ENCODE results near the gene MIPOL1.

Gene MIPOL1

GRCh38 chr14:37569729-37570128 is 372.0 kb downstream of the MIPOL1 start:
- no peak for TF ChIP-seq CTCF (IDR thresholded peaks at IDR 0.05; ENCODE audit: low read length, missing control alignments)
- H3K4me3 ChIP-seq (replicated peaks; ENCODE audit: low read depth, low read length) = no peak overlapping the region

GRCh38 chr14:37571391-37571790 is 373.7 kb downstream of the MIPOL1 start:
- no peak for TF ChIP-seq CTCF (IDR thresholded peaks at IDR 0.05; ENCODE audit: low read length, missing control alignments)

More at GRCh38 chr14:37569729-37570128, 372.0 kb downstream of the MIPOL1 start:
- DNase-seq (ENCODE audit: low read depth) = no peak

GRCh38 chr14:37573356-37573755 is 375.6 kb downstream of the MIPOL1 start:
- TF ChIP-seq CTCF (IDR thresholded peaks at IDR 0.05; ENCODE audit: low read length, missing control alignments) = no peak
- H3K4me3 ChIP-seq (replicated peaks; ENCODE audit: low read depth, low read length) = no peak overlapping the region
- DNase-seq (ENCODE audit: low read depth) = no peak

More at GRCh38 chr14:37571391-37571790, 373.7 kb downstream of the MIPOL1 start:
- H3K4me3 ChIP-seq (replicated peaks; ENCODE audit: low read depth, low read length) = no peak overlapping the region
- DNase-seq (ENCODE audit: low read depth) = no peak

DNA sequence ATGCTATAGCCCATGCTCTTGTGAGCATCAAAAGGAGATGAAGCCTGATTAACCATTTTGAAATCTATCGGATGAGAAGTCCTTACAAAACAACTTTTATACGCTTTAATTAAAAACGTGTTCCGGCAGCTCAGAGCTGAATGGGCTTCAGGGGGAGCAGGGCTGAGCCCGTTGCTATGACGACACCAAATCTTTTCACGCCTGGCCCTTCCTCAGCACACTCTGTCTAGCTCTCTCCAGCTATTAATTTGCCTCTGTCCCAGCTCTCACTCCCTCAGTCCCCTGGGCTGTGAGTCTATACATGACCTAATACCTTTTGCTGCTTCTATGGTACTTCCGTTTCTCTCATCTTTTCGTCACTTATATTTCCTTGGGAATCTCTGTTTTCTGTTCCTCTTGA is 381.5 kb downstream of the MIPOL1 start:
- H3K4me3 ChIP-seq (replicated peaks; ENCODE audit: low read depth, low read length) = no peak overlapping the region
- no peak for DNase-seq (ENCODE audit: low read depth)
- TF ChIP-seq CTCF (IDR thresholded peaks at IDR 0.05; ENCODE audit: low read length, missing control alignments) = no peak

- no peak for TF ChIP-seq CTCF (IDR thresholded peaks at IDR 0.05; ENCODE audit: low read length, missing control alignments)
- no peak for DNase-seq (ENCODE audit: low read depth)
- H3K4me3 ChIP-seq (replicated peaks; ENCODE audit: low read depth, low read length) = no peak overlapping the region
Observed at GRCh38 chr14:37580146-37580545, 382.4 kb downstream of the MIPOL1 start.

- no peak for DNase-seq (ENCODE audit: low read depth)
- H3K4me3 ChIP-seq (replicated peaks; ENCODE audit: low read depth, low read length) = no peak overlapping the region
- no peak for TF ChIP-seq CTCF (IDR thresholded peaks at IDR 0.05; ENCODE audit: low read length, missing control alignments)
Observed at GRCh38 chr14:37583358-37584210, 385.8 kb downstream of the MIPOL1 start.

All from fibroblast of pulmonary artery (primary cell).